Measurements from ENCODE around the gene IPO11.

The IPO11 gene

DNA sequence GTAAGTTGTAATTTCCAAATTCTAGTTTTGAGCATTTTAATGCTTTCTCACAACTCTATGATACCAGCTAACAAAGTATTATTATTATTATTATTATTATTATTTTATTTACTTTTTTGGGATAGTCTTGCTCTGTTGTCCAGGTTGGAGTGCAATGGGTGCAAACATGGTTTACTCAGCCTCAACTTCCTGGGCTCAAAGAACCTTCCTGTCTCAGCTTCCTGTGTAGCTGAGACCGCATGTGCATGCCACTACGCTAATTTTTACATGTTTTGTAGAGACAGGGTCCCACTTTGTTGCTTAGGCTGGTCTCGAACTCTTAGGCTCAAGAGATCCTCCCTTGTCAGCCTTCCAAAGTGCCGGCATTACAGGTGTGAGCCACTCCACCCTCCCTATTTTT lies 193.1 kb downstream of the IPO11 start:
- Histone ChIP-seq H3K9ac (ENCODE audit: low read depth in 1 of 2, low read length in 2 of 2) (no peak overlapping the region), H3K36me3 (ENCODE audit: control insufficient read depth in 2 of 2, insufficient read depth in 2 of 2, low read length in 2 of 2) (peaks cover 5 to 7% of the 10 kb centered on the region in 2 donors), H3K9me3 (ENCODE audit: control insufficient read depth in 2 of 2, low read length in 2 of 2) (no peaks in the 10 kb centered on the region), H3K4me1 (ENCODE audit: control insufficient read depth in 2 of 2, insufficient read depth in 2 of 2, low read length in 2 of 2) (no peaks in the 10 kb centered on the region), H3K27me3 (ENCODE audit: control insufficient read depth in 2 of 2, insufficient read depth in 2 of 2, low read length in 2 of 2) (no peaks in the 10 kb centered on the region), H3K4me3 (ENCODE audit: low read length in 2 of 2) (no peak overlapping the region), H3K27ac (ENCODE audit: low read depth in 2 of 2, low read length in 2 of 2) (no peak overlapping the region)

DNA sequence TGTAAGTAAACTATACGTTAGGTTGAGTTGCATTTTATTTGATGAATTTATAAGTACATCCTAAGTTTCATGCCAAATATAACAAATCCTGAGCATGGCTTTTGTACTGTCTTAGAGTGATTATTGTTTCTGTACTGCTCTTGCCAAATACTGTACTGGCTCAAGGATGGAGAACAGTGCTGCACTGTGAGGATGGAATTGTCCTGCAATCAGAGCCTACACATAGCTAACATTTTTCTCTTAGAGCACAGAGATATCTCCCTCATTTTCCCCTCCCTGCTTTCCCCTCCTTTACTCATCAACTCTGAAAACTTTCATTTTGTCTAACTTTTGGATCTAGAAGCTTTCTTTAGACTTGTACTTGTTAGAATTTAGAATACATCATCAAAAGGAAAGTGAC lies 194.3 kb downstream of the IPO11 start:
- H3K9ac ChIP-seq (ENCODE audit: low read depth in 1 of 2, low read length in 2 of 2) = no peak overlapping the region
- H3K9me3 ChIP-seq (ENCODE audit: control insufficient read depth in 2 of 2, low read length in 2 of 2) = no peaks in the 10 kb centered on the region
- H3K4me1 ChIP-seq (ENCODE audit: control insufficient read depth in 2 of 2, insufficient read depth in 2 of 2, low read length in 2 of 2) = no peaks in the 10 kb centered on the region
- no peak overlapping the region for H3K4me3 ChIP-seq (ENCODE audit: low read length in 2 of 2)
- no peaks in the 10 kb centered on the region for H3K27me3 ChIP-seq (ENCODE audit: control insufficient read depth in 2 of 2, insufficient read depth in 2 of 2, low read length in 2 of 2)
- no peak overlapping the region for H3K27ac ChIP-seq (ENCODE audit: low read depth in 2 of 2, low read length in 2 of 2)
- peaks cover 5 to 7% of the 10 kb centered on the region in 2 donors for H3K36me3 ChIP-seq (ENCODE audit: control insufficient read depth in 2 of 2, insufficient read depth in 2 of 2, low read length in 2 of 2)

DNA sequence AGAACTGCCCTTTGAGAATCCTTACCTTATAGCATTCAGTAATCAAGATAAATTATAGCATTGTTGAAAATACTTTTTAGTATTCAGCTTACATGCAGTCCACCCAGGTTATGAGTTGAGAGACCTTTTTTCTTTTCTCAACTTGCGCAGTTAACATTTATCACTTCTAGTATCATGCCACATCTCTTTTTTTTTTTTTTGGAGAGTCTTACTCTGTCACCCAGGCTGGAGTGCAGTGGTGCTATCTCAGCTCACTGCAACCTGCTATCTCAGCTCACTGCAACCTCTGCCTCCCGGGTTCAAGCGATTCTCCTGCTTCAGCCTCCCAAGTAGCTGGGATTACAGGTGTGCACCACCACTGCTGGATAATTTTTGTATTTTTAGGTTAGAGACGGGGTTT lies 195.1 kb downstream of the IPO11 start:
- Histone ChIP-seq H3K4me1 (ENCODE audit: control insufficient read depth in 2 of 2, insufficient read depth in 2 of 2, low read length in 2 of 2) (no peaks in the 10 kb centered on the region), H3K9ac (ENCODE audit: low read depth in 1 of 2, low read length in 2 of 2) (no peak overlapping the region)

DNA sequence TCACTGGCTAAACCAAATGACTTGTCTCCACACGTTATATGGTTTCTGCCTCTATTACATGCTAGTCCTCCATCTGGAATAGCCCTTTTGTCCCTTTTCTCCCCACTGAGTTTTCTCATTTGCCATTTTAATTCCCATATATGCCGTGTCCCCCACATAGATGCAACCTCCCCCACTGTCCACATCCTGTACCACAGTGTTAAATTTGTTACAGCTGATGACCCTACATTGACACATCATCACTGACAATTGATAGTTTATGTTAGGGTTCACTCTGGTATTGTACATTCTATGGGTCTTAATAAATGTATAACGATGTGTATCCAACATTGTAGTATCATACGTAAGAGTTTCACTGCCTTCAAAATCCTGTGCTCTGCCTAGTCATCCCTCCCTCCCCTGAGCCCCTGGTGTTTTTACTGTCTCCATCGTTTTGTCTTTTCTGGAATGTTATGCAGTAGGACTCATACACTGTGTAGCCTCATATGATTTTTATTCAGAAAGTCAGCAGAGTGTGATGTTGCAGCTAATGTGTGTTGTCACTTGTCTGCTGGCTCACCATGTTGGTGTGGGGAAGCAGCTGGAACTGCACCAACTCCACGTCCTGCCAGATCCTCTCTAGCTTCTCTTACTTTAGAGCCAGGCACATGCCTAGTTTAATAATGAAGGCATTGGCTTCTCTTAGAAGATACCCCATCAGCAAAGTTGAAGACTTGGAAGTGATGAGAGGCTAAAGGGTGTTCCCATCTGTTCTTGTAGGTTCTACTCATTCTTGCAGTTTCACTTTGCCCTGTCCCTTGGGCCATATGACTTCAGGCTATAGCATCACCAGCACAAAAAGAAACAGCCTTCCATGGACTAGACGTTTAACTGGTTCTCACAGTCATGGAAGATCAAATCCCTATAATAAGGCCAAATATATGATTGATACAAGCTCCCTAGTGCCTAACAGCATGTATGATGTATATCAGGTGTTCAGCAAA lies 196.3 kb downstream of the IPO11 start:
- H3K27me3 ChIP-seq (ENCODE audit: control insufficient read depth in 2 of 2, insufficient read depth in 2 of 2, low read length in 2 of 2) = no peaks in the 10 kb centered on the region
- no peaks in the 10 kb centered on the region for H3K9me3 ChIP-seq (ENCODE audit: control insufficient read depth in 2 of 2, low read length in 2 of 2)
- H3K4me3 ChIP-seq (ENCODE audit: low read length in 2 of 2) = no peak overlapping the region
- H3K36me3 ChIP-seq (ENCODE audit: control insufficient read depth in 2 of 2, insufficient read depth in 2 of 2, low read length in 2 of 2) = peaks cover 5% of the 10 kb centered on the region in 2 donors
- H3K4me1 ChIP-seq (ENCODE audit: control insufficient read depth in 2 of 2, insufficient read depth in 2 of 2, low read length in 2 of 2) = no peaks in the 10 kb centered on the region
- H3K27ac ChIP-seq (ENCODE audit: low read depth in 2 of 2, low read length in 2 of 2) = no peak overlapping the region
- no peak overlapping the region for H3K9ac ChIP-seq (ENCODE audit: low read depth in 1 of 2, low read length in 2 of 2)

More for the DNA sequence above, 195.1 kb downstream of the IPO11 start:
- Histone ChIP-seq H3K36me3 (ENCODE audit: control insufficient read depth in 2 of 2, insufficient read depth in 2 of 2, low read length in 2 of 2) (peaks cover 5 to 7% of the 10 kb centered on the region in 2 donors), H3K9me3 (ENCODE audit: control insufficient read depth in 2 of 2, low read length in 2 of 2) (no peaks in the 10 kb centered on the region), H3K27me3 (ENCODE audit: control insufficient read depth in 2 of 2, insufficient read depth in 2 of 2, low read length in 2 of 2) (no peaks in the 10 kb centered on the region), H3K4me3 (ENCODE audit: low read length in 2 of 2) (no peak overlapping the region), H3K27ac (ENCODE audit: low read depth in 2 of 2, low read length in 2 of 2) (no peak overlapping the region)

DNA sequence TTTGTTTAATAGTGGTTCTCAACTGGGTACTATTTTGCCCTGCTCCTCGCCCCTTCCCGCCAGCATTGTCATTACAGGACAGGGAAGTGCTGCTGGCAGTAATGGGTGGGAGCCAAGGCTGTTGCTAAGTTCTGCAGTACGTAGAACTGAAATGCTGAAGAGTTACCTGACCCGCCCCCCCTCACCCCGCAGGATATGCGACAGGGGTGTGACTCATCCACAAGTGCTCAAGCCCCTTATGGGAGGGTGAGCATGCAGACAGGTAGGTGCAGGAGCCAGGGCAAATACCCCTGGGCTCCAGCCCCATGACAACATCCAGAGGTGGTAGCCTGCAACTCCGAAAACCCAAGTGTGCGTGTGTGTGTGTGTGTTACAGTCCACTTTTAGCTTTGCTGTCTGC lies 201.8 kb downstream of the IPO11 start:
- Histone ChIP-seq H3K9me3 (ENCODE audit: control insufficient read depth in 2 of 2, low read length in 2 of 2) (no peaks in the 10 kb centered on the region), H3K27me3 (ENCODE audit: control insufficient read depth in 2 of 2, insufficient read depth in 2 of 2, low read length in 2 of 2) (no peaks in the 10 kb centered on the region), H3K9ac (ENCODE audit: low read depth in 1 of 2, low read length in 2 of 2) (no peak overlapping the region), H3K4me1 (ENCODE audit: control insufficient read depth in 2 of 2, insufficient read depth in 2 of 2, low read length in 2 of 2) (no peaks in the 10 kb centered on the region), H3K36me3 (ENCODE audit: control insufficient read depth in 2 of 2, insufficient read depth in 2 of 2, low read length in 2 of 2) (peaks cover 4% of the 10 kb centered on the region in 2 donors), H3K27ac (ENCODE audit: low read depth in 2 of 2, low read length in 2 of 2) (no peak overlapping the region), H3K4me3 (ENCODE audit: low read length in 2 of 2) (no peak overlapping the region)

DNA sequence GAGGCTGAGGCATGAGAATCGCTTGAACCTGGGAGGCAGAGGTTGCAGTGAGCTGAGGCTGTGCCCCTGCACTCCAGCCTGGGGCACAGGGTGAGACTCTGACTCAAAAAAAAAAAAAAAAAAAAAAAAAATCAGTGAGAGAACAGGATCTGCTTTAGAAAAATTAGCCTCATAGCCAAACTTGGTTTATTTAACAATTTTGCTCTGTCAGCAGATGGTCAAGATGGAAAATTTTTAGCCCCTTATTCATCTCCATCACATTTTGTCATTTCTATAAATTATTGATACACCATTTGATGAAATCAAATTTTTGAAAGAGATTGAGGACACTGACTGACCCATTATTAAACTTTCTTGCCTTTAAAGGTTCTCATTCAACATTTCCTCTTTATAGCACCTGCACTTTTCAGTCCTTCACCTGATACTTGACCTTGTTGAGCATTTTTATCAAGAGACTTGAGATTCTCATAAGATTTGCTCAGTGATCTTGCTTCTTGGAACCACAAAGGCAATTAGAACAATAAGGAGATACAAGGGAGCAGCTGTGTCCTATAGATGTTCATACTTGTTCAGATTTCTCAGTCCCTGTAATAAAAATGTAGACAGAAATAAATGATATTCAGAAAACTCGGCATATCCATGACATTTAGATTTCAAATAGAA lies 204.2 kb downstream of the IPO11 start:
- H3K4me1 ChIP-seq (ENCODE audit: control insufficient read depth in 2 of 2, insufficient read depth in 2 of 2, low read length in 2 of 2) = no peaks in the 10 kb centered on the region
- no peaks in the 10 kb centered on the region for H3K9me3 ChIP-seq (ENCODE audit: control insufficient read depth in 2 of 2, low read length in 2 of 2)

DNA sequence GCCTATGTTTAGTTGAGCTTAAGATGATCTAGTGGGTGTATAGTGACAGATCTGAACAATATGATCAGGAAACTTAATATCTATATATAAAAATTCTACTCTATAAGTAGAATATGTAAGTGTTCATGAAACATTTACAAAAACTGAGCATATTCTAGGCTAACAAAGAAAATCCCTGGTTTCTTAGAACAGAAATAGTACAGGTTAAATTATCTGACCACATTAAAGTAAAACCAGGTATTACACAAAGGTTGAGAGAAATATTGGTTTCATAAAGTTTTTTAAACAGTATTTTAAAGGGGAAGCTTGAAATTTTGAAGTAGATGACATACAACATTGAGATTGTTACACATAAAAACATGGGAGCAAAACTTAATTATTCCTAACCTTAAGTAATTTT lies 205.4 kb downstream of the IPO11 start:
- Histone ChIP-seq H3K4me3 (ENCODE audit: low read length in 2 of 2) (no peak overlapping the region), H3K36me3 (ENCODE audit: control insufficient read depth in 2 of 2, insufficient read depth in 2 of 2, low read length in 2 of 2) (no peaks in the 10 kb centered on the region), H3K9ac (ENCODE audit: low read depth in 1 of 2, low read length in 2 of 2) (no peak overlapping the region), H3K4me1 (ENCODE audit: control insufficient read depth in 2 of 2, insufficient read depth in 2 of 2, low read length in 2 of 2) (no peaks in the 10 kb centered on the region), H3K27ac (ENCODE audit: low read depth in 2 of 2, low read length in 2 of 2) (no peak overlapping the region), H3K27me3 (ENCODE audit: control insufficient read depth in 2 of 2, insufficient read depth in 2 of 2, low read length in 2 of 2) (no peaks in the 10 kb centered on the region), H3K9me3 (ENCODE audit: control insufficient read depth in 2 of 2, low read length in 2 of 2) (no peaks in the 10 kb centered on the region)

More for the DNA sequence above, 204.2 kb downstream of the IPO11 start:
- Histone ChIP-seq H3K27me3 (ENCODE audit: control insufficient read depth in 2 of 2, insufficient read depth in 2 of 2, low read length in 2 of 2) (no peaks in the 10 kb centered on the region), H3K36me3 (ENCODE audit: control insufficient read depth in 2 of 2, insufficient read depth in 2 of 2, low read length in 2 of 2) (no peaks in the 10 kb centered on the region), H3K9ac (ENCODE audit: low read depth in 1 of 2, low read length in 2 of 2) (no peak overlapping the region), H3K4me3 (ENCODE audit: low read length in 2 of 2) (no peak overlapping the region), H3K27ac (ENCODE audit: low read depth in 2 of 2, low read length in 2 of 2) (no peak overlapping the region)

DNA sequence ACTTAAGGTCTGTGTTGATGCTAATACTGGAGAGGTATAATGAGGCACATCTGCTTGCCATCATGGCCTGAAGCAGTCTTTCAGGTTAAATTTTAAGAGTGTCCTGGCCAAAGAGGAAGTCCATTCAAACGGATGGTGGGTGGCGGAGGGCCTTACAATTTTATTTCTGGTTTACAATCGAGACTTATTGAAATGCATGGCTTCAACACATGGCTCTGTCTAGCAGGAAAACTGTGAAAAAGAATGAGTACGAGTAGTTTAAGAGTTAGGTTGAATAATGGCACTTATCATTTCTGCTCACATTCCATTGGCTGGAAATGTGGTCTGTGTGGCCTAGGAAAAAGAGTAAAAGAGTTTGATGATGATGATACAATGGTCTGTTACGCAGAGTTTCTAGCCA lies 208.2 kb downstream of the IPO11 start:
- Histone ChIP-seq H3K9me3 (ENCODE audit: control insufficient read depth in 2 of 2, low read length in 2 of 2) (no peaks in the 10 kb centered on the region), H3K9ac (ENCODE audit: low read depth in 1 of 2, low read length in 2 of 2) (no peak overlapping the region), H3K4me1 (ENCODE audit: control insufficient read depth in 2 of 2, insufficient read depth in 2 of 2, low read length in 2 of 2) (no peaks in the 10 kb centered on the region), H3K27ac (ENCODE audit: low read depth in 2 of 2, low read length in 2 of 2) (no peak overlapping the region), H3K4me3 (ENCODE audit: low read length in 2 of 2) (no peak overlapping the region), H3K27me3 (ENCODE audit: control insufficient read depth in 2 of 2, insufficient read depth in 2 of 2, low read length in 2 of 2) (no peaks in the 10 kb centered on the region), H3K36me3 (ENCODE audit: control insufficient read depth in 2 of 2, insufficient read depth in 2 of 2, low read length in 2 of 2) (no peaks in the 10 kb centered on the region)

DNA sequence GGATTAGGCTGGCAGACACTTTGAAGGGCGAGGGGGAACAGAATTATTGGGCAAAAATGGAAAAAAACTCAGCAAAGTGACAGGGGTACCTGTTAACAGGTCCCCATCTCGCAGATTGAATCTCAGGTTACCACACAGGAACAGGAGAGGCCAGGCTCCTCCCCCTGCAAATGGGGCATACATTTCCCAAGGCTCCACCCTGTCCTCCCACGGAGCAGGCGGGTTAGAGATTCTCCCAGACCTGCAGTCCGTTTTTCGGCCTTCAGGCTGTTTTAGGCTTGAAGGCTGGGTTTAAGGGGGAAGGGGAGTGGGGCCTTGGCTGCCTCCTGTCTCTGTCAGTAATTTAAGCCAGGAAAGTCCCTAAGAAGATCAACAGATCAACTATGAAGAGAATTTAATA lies 208.7 kb downstream of the IPO11 start:
- Histone ChIP-seq H3K36me3 (ENCODE audit: control insufficient read depth in 2 of 2, insufficient read depth in 2 of 2, low read length in 2 of 2) (no peaks in the 10 kb centered on the region), H3K27ac (ENCODE audit: low read depth in 2 of 2, low read length in 2 of 2) (no peak overlapping the region), H3K9ac (ENCODE audit: low read depth in 1 of 2, low read length in 2 of 2) (no peak overlapping the region), H3K9me3 (ENCODE audit: control insufficient read depth in 2 of 2, low read length in 2 of 2) (no peaks in the 10 kb centered on the region), H3K27me3 (ENCODE audit: control insufficient read depth in 2 of 2, insufficient read depth in 2 of 2, low read length in 2 of 2) (no peaks in the 10 kb centered on the region), H3K4me3 (ENCODE audit: low read length in 2 of 2) (no peak overlapping the region), H3K4me1 (ENCODE audit: control insufficient read depth in 2 of 2, insufficient read depth in 2 of 2, low read length in 2 of 2) (no peaks in the 10 kb centered on the region)

DNA sequence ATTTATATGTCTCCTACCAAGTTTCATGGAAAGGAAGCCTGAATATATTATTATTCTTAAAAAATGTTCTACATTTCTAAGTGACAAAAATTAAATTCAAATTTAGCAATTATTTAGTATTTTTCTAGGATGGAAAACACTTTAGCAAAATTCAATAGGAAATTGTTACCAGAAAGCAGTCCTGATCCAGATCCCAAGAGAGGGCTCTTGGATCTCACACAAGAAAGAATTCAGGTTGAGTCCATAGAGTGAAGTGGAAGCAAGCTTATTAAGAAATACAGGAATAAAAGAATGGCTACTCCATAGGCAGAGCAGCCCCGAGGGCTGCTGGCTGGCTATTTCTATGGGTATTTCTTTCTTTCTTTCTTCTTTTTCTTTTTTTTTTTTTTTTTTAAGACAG lies 210.7 kb downstream of the IPO11 start:
- peaks cover 5% of the 10 kb centered on the region in 2 donors for H3K36me3 ChIP-seq (ENCODE audit: control insufficient read depth in 2 of 2, insufficient read depth in 2 of 2, low read length in 2 of 2)
- H3K4me3 ChIP-seq (ENCODE audit: low read length in 2 of 2) = no peak overlapping the region
- H3K27ac ChIP-seq (ENCODE audit: low read depth in 2 of 2, low read length in 2 of 2) = no peak overlapping the region
- no peaks in the 10 kb centered on the region for H3K9me3 ChIP-seq (ENCODE audit: control insufficient read depth in 2 of 2, low read length in 2 of 2)
- no peaks in the 10 kb centered on the region for H3K4me1 ChIP-seq (ENCODE audit: control insufficient read depth in 2 of 2, insufficient read depth in 2 of 2, low read length in 2 of 2)
- H3K9ac ChIP-seq (ENCODE audit: low read depth in 1 of 2, low read length in 2 of 2) = no peak overlapping the region
- no peaks in the 10 kb centered on the region for H3K27me3 ChIP-seq (ENCODE audit: control insufficient read depth in 2 of 2, insufficient read depth in 2 of 2, low read length in 2 of 2)
